ENCODE data around the gene WNT3A. TPM values are rescaled to one million over a fixed set of nuclear protein-coding genes. Genes with fewer than 3 reads are reported as not detected.

Gene WNT3A
- 0.08 TPM in 1 of 5 replicates, not detected in the others for total RNA-seq (2022; extraction: Qiagen RNA extraction; ENCODE audit: low read depth)

GRCh38 chr1:228006786-228007048, at the start of gene WNT3A:
WNT3A (plus strand) TSS chr1:228006998; CDS start chr1:228007129, 131 bp downstream.

GRCh38 chr1:228082214-228082917, 75.6 kb downstream of the WNT3A start, which contains the start of gene ARF1:
ARF1 (plus strand) TSS chr1:228082708; CDS start chr1:228097115, 14,407 bp downstream.

DNA sequence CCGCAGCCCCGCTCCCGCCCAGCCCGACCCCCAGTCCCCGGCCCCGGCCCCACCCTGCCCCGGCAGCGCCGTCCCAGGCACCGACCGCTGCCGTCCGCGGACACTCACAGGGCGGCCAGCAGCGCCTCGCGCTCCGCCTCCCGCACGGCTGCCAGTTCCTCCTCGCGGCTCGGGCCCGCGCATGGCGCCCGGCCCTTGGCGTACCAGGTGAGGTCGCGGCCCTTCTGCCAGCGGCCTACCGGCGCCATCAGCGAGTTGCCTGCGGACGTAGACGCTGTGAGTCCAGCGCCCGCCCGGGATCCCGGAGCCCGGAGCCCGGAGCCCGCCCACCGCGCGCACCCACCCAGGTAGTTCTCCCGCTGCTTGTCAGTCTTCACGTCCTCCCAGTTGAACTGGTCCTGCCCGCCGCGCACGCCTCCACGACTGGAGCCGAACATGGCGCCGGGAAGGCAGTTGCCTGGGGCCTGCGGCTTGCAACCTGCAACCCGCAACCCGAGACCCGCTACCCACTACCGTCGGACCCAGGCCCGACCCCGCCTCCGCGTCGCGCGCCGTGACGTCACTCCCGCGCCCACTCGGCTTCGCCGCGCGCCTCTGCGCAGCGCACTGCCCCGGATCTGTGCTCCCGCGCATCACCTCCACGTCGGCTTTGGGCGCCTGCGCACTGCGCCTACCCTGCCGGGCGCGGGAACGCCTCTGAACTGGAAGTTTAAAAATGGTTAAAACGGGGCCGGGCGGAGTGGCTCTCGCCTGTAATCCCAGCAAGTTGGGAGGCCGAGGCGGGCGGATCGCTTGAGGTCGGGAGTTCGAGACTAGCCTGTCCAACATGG, 96.2 kb downstream of the WNT3A start, which contains the start of gene C1orf35:
C1orf35 (minus strand) TSS at position 535 of the 830 bp plus-strand sequence; CDS start at position 437, 98 bp downstream.

DNA sequence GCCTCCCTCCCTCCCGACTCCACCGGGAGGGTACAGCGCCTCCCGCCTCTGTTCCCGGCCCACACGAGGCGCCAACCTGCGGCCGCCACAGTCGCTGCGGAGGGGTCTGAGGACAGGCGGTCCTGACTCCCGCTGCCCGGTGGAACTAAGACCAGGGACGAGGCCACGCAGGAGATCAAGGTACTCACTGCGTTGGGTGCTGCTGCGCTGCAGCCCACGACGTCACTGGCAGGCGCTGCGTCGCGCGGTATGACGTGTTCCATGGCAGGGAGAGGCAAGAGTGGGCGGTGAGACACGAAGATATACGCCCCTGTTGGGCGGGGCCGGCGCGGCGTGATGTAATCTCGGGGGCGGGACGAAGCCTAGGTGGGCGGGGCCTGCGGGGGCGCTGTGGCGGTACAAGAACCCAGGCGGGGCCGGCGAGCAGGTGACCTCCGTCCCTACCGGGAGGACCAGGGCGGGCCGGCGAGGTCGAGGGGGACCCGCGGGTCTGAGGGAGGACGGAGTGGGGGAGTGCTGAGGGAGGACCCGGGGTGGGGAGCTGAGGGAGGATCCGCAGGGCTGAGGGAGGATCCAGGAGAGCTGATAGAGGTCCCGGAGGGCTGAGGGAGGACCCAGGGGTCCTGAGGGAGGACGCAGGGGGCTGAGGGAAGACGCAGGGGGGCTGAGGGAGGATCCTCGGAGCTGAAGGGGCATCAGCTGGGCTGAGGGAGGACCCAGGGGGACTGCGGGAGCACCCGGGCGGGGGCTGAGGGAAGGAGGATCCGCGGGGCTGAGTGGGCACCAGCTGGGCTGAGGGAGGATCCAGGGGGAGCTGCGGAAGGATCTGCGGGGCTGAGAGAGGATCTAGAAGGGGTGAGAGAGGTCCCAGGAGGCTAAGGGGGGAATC, 102.5 kb downstream of the WNT3A start, which contains the start of gene MRPL55:
MRPL55 (minus strand) TSS at position 227 of the 889 bp plus-strand sequence. CDS start 1,039 bp downstream, outside the sequence.

Other genes starting within 250 kb of the WNT3A start
- not detected in 5 replicates for gene PRSS38, start 191.3 kb upstream of the WNT3A start, total RNA-seq (2022; extraction: Qiagen RNA extraction; ENCODE audit: low read depth)
- 4.8 to 10.4 TPM (median 8.0 TPM) in 5 replicates for gene WNT9A, start 59.1 kb upstream of the WNT3A start, total RNA-seq (2022; extraction: Qiagen RNA extraction; ENCODE audit: low read depth)
- 333 to 469 TPM (median 450 TPM) in 5 replicates for gene ARF1, start 75.7 kb downstream of the WNT3A start, total RNA-seq (2022; extraction: Qiagen RNA extraction; ENCODE audit: low read depth)
- gene C1orf35, start 96.3 kb downstream of the WNT3A start, total RNA-seq (2022; extraction: Qiagen RNA extraction; ENCODE audit: low read depth): 23.9 to 44.1 TPM (median 41.6 TPM) in 5 replicates
- 62.4 to 91.9 TPM (median 80.1 TPM) in 5 replicates for gene MRPL55, start 102.3 kb downstream of the WNT3A start, total RNA-seq (2022; extraction: Qiagen RNA extraction; ENCODE audit: low read depth)
- 102 to 165 TPM (median 156 TPM) in 5 replicates for gene GUK1, start 133.3 kb downstream of the WNT3A start, total RNA-seq (2022; extraction: Qiagen RNA extraction; ENCODE audit: low read depth)
- 0.24 to 0.66 TPM (median 0.58 TPM) in 5 replicates for gene GJC2, start 142.9 kb downstream of the WNT3A start, total RNA-seq (2022; extraction: Qiagen RNA extraction; ENCODE audit: low read depth)
- gene IBA57, start 158.8 kb downstream of the WNT3A start, total RNA-seq (2022; extraction: Qiagen RNA extraction; ENCODE audit: low read depth): 1.5 to 5.1 TPM (median 4.9 TPM) in 5 replicates
- gene OBSCN, start 201.0 kb downstream of the WNT3A start, total RNA-seq (2022; extraction: Qiagen RNA extraction; ENCODE audit: low read depth): 2.3 to 7.6 TPM (median 5.9 TPM) in 5 replicates